ENCODE data around the gene UBAP2.

The UBAP2 gene

DNA sequence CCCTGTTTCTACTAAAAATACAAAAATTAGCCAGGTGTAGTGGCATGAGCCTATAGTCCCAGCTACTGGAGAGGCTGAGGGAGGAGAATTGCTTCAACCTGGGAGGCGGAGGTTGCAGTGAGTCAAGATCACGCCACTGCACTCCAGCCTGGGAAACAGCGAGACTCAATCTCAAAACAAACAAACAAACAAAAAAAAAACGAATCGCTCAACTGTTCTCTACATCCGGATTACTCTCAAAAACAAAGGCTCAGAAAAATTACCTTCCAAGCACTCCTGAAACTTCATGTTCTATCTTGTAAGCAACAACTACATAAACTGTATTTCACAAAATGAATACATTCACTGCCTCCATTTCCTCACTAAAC, 14.0 kb downstream of the UBAP2 start:
- H3K36me3 ChIP-seq (ENCODE audit: insufficient read depth, low read length), result peaks cover 51% of the 10 kb centered on the region
- no peak overlapping the region for H3K9ac ChIP-seq (ENCODE audit: low read length)
- TF ChIP-seq, protein P1, sequence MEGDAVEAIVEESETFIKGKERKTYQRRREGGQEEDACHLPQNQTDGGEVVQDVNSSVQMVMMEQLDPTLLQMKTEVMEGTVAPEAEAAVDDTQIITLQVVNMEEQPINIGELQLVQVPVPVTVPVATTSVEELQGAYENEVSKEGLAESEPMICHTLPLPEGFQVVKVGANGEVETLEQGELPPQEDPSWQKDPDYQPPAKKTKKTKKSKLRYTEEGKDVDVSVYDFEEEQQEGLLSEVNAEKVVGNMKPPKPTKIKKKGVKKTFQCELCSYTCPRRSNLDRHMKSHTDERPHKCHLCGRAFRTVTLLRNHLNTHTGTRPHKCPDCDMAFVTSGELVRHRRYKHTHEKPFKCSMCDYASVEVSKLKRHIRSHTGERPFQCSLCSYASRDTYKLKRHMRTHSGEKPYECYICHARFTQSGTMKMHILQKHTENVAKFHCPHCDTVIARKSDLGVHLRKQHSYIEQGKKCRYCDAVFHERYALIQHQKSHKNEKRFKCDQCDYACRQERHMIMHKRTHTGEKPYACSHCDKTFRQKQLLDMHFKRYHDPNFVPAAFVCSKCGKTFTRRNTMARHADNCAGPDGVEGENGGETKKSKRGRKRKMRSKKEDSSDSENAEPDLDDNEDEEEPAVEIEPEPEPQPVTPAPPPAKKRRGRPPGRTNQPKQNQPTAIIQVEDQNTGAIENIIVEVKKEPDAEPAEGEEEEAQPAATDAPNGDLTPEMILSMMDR (IDR thresholded peaks at IDR 0.05; ENCODE audit: low read length), result no peak
- TF ChIP-seq EZH2 (IDR thresholded peaks at IDR 0.05; ENCODE audit: borderline replicate concordance, low read length), result no peak
- no peak overlapping the region for H3K27ac ChIP-seq (ENCODE audit: low read depth, low read length, poor library complexity, severe bottlenecking)
- H3K4me2 ChIP-seq (ENCODE audit: low read length), result no peak overlapping the region
- no peak overlapping the region for H2AFZ ChIP-seq (ENCODE audit: low read length)
- peaks cover 77% of the 10 kb centered on the region for H3K79me2 ChIP-seq (ENCODE audit: insufficient read depth, low read length)
- no peaks in the 10 kb centered on the region for H3F3A ChIP-seq (ENCODE audit: insufficient read depth, low read length)
- no peaks in the 10 kb centered on the region for H3K4me1 ChIP-seq (ENCODE audit: insufficient read depth, low read length, severe bottlenecking)
- no peaks in the 10 kb centered on the region for H3K9me3 ChIP-seq (ENCODE audit: low read length)
- H3K4me3 ChIP-seq (ENCODE audit: low read depth, low read length, poor library complexity, severe bottlenecking), result no peak overlapping the region
- H4K20me1 ChIP-seq (ENCODE audit: insufficient read depth, low read length), result no peaks in the 10 kb centered on the region
- no peaks in the 10 kb centered on the region for H3K9me2 ChIP-seq (ENCODE audit: low read depth, low read length)
- no peaks in the 10 kb centered on the region for H3K27me3 ChIP-seq (ENCODE audit: insufficient read depth, low read length)

DNA sequence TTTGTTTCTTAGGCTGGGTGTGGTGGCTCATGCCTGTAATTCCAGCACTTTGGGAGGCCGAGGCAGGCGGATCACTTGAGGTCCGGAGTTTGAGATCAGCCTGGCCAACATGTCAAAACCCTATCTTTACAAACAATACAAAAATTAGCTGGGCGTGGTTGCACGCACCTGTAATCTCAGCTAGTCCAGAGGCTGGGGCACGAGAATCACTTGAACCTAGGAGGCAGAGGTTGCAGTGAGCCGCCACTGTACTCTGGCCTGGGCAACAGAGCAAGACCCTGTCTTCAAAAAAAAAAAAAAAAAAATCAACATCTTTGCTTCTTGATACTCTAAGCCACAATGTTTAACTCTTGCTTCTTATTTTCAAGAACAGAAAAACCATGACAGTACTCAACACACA, 16.1 kb downstream of the UBAP2 start:
- Histone ChIP-seq H3K36me3 (ENCODE audit: insufficient read depth, low read length) (peaks cover 55% of the 10 kb centered on the region), H3K9ac (ENCODE audit: low read length) (no peak overlapping the region), H3K4me2 (ENCODE audit: low read length) (no peak overlapping the region), H3K4me1 (ENCODE audit: insufficient read depth, low read length, severe bottlenecking) (no peaks in the 10 kb centered on the region), H2AFZ (ENCODE audit: low read length) (no peak overlapping the region), H4K20me1 (ENCODE audit: insufficient read depth, low read length) (no peaks in the 10 kb centered on the region), H3K9me2 (ENCODE audit: low read depth, low read length) (no peaks in the 10 kb centered on the region), H3F3A (ENCODE audit: insufficient read depth, low read length) (no peaks in the 10 kb centered on the region), H3K27me3 (ENCODE audit: insufficient read depth, low read length) (no peaks in the 10 kb centered on the region), H3K27ac (ENCODE audit: low read depth, low read length, poor library complexity, severe bottlenecking) (no peak overlapping the region), H3K4me3 (ENCODE audit: low read depth, low read length, poor library complexity, severe bottlenecking) (no peak overlapping the region), H3K79me2 (ENCODE audit: insufficient read depth, low read length) (peaks cover 84% of the 10 kb centered on the region), H3K9me3 (ENCODE audit: low read length) (no peaks in the 10 kb centered on the region)
- TF ChIP-seq, protein P1 (IDR thresholded peaks at IDR 0.05; ENCODE audit: low read length), result no peak
- no peak for TF ChIP-seq EZH2 (IDR thresholded peaks at IDR 0.05; ENCODE audit: borderline replicate concordance, low read length)

DNA sequence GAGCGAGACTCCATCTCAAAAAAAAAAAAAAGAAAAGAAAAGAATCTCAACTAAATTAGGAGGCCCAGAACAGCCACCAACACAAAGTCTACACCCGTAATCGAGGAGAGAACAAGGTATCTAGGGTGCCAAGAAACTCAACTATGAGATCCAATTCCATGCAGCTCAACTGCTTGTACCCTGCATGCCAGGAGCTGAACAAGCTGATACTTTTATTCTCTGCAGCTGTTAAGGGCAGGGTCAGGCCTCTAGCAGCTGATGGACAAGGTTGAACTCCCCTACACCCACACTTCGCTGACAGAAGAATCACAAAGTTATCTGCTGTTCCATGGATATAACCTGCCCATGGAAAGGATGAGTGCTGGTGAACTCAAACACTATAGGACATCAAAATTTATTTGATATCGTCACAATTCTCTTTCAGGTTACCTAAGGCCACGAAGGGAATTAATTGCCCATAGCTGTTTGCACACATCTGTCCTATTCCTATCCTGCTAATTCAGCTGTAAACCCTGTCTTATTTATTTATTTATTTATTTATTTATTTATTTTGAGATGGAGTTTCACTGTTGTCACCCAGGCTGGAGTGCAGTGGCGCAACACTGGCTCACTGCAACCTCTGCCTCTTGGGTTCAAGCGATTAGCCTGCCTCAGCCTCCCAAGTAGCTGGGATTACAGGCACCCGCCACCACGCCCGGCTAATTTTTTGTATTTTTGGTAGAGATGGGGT, 20.7 kb downstream of the UBAP2 start:
- no peak for TF ChIP-seq EZH2 (IDR thresholded peaks at IDR 0.05; ENCODE audit: borderline replicate concordance, low read length)
- TF ChIP-seq, protein P1 (IDR thresholded peaks at IDR 0.05; ENCODE audit: low read length), result no peak
- H3K4me2 ChIP-seq (ENCODE audit: low read length), result no peak overlapping the region
- H2AFZ ChIP-seq (ENCODE audit: low read length), result no peak overlapping the region
- H4K20me1 ChIP-seq (ENCODE audit: insufficient read depth, low read length), result no peaks in the 10 kb centered on the region
- H3K27me3 ChIP-seq (ENCODE audit: insufficient read depth, low read length), result no peaks in the 10 kb centered on the region
- no peaks in the 10 kb centered on the region for H3K9me2 ChIP-seq (ENCODE audit: low read depth, low read length)
- no peaks in the 10 kb centered on the region for H3F3A ChIP-seq (ENCODE audit: insufficient read depth, low read length)
- H3K4me3 ChIP-seq (ENCODE audit: low read depth, low read length, poor library complexity, severe bottlenecking), result no peak overlapping the region
- H3K27ac ChIP-seq (ENCODE audit: low read depth, low read length, poor library complexity, severe bottlenecking), result no peak overlapping the region
- no peaks in the 10 kb centered on the region for H3K4me1 ChIP-seq (ENCODE audit: insufficient read depth, low read length, severe bottlenecking)
- H3K9me3 ChIP-seq (ENCODE audit: low read length), result no peaks in the 10 kb centered on the region
- H3K9ac ChIP-seq (ENCODE audit: low read length), result no peak overlapping the region
- H3K36me3 ChIP-seq (ENCODE audit: insufficient read depth, low read length), result peaks cover 45% of the 10 kb centered on the region
- peaks cover 87% of the 10 kb centered on the region for H3K79me2 ChIP-seq (ENCODE audit: insufficient read depth, low read length)

Data from OCI-LY1 (cell line).